ENCODE measurements around the gene ZNF660.

GRCh38 chr3:44596621-44597020 lies 11.9 kb downstream of the ZNF660 start:
- TF ChIP-seq, protein P1, sequence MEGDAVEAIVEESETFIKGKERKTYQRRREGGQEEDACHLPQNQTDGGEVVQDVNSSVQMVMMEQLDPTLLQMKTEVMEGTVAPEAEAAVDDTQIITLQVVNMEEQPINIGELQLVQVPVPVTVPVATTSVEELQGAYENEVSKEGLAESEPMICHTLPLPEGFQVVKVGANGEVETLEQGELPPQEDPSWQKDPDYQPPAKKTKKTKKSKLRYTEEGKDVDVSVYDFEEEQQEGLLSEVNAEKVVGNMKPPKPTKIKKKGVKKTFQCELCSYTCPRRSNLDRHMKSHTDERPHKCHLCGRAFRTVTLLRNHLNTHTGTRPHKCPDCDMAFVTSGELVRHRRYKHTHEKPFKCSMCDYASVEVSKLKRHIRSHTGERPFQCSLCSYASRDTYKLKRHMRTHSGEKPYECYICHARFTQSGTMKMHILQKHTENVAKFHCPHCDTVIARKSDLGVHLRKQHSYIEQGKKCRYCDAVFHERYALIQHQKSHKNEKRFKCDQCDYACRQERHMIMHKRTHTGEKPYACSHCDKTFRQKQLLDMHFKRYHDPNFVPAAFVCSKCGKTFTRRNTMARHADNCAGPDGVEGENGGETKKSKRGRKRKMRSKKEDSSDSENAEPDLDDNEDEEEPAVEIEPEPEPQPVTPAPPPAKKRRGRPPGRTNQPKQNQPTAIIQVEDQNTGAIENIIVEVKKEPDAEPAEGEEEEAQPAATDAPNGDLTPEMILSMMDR (IDR thresholded peaks at IDR 0.05; ENCODE audit: low read depth, low read length, poor library complexity, severe bottlenecking): no peak
- no peak for TF ChIP-seq EZH2phosphoT487 (IDR thresholded peaks at IDR 0.05; ENCODE audit: borderline replicate concordance, low read length)

All from DOHH2 (cell line).